Pancreas (tissue), 10 donors: ENCODE measurements around the gene SCRT2. TPM values are rescaled to one million over a fixed set of nuclear protein-coding genes. Genes with fewer than 3 reads are reported as not detected.

Experiments used
- ATAC-seq, 4 donors: fragments of 200-7000 bp; cut with Tn5 transposase; one replicate each; pipeline versions ENCODE4 v1.8.0 to v1.9.1; 2020; ENCODE audit warnings: mild to moderate bottlenecking in 4 of 4, moderate library complexity in 4 of 4
- DNase-seq, 6 donors: peaks; one replicate each; pipeline ENCODE4 v3.0.0-alpha.2; 2020
- FAIRE-seq: peaks from 2 replicates; lab custom pipeline; 2012; peaks lifted over from hg19 to GRCh38; lab: Jason Lieb, UNC
- H3K27ac ChIP-seq, 4 donors: fragments of 200-600 bp; sonication (generic); 1 replicate in 3 of 4; 2 replicates in 1 of 4; pipeline versions ENCODE4 v1.5.0 to v1.8.0; 2020
- H3K27me3 ChIP-seq, 4 donors: fragments of 200-600 bp; one replicate each; pipeline ENCODE4 v1.8.0; 2021
- H3K36me3 ChIP-seq, 3 donors: fragments of 200-600 bp; sonication (generic) in 1 of 3; one replicate each; pipeline versions ENCODE4 v1.5.0 to v1.8.0; 2020 to 2021
- H3K4me1 ChIP-seq, 3 donors: fragments of 200-600 bp; one replicate each; pipeline ENCODE4 v1.8.0; 2021
- H3K4me3 ChIP-seq, 4 donors: fragments of 200-600 bp; sonication (generic) in 2 of 4; one replicate each; pipeline versions ENCODE4 v1.5.0 to v1.8.0; 2020 to 2021
- H3K9me3 ChIP-seq, 4 donors: fragments of 200-600 bp; one replicate each; pipeline ENCODE4 v1.8.0; 2021
- CTCF ChIP-seq, 4 donors: fragments of 200-600 bp; sonication (generic) in 3 of 4; IDR thresholded peaks; one replicate each; pipeline versions ENCODE4 v1.5.0 to v1.8.0; 2021; ENCODE audit warnings: antibody characterized with exemption in 4 of 4
- WGBS, 2 donors: extraction: QIAGEN DNeasy Blood & Tissue Kit; methylation state at CpG; one replicate each; pipeline ENCODE4 v1.1.7; 2013; 5-methylcytosine and 5-hydroxymethylcytosine counted together
- intact Hi-C, 3 donors: fragments of 100-400 bp; cut with DNase I; formaldehyde crosslinking; loops; one replicate each; pipeline versions ENCODE4 v1.11.1 to v1.14.2; 2022
- polyA plus RNA-seq, 2 donors: library from polyadenylated mRNA; stranded (reverse); fragments of 200-250 nt; gene quantifications; one replicate each; pipeline ENCODE4 v1.2.3, GENCODE V29; 2013
- total RNA-seq, 6 donors: library from RNA; stranded (reverse); fragmentation: NEBNext Ultra II Directional in 4 of 6; extraction: Animal tissue kit (Norgen Biotek cat#: 25700) in 4 of 6; gene quantifications; one replicate each; pipeline versions ENCODE4 v1.2.1 to v1.2.4, GENCODE V29; 2021 to 2023
- donor health status: healthy with polysubstance abuse.
- donor health status: DM: no; HTN: no; CAD: no; lungs with moderate emphysema.
- donor health status: DM: no; HTN: no; CAD: no.
- donor health status: control.
- donor health status: control.
- donor health status: Bipolar disorder and iron deficiency.
- donor health status: DM: yes; HTN: yes; CAD: no.
- donor health status: DM: no; HTN: no; CAD: no.
- donor health status: DM: no; HTN: no; CAD: no.
- donor health status: DM: yes; HTN: yes; CAD: no.

The SCRT2 gene
- total and polyA plus RNA-seq, 8 donors: 0.04 to 0.63 (median 0.07) TPM; not detected in 2

DNA sequence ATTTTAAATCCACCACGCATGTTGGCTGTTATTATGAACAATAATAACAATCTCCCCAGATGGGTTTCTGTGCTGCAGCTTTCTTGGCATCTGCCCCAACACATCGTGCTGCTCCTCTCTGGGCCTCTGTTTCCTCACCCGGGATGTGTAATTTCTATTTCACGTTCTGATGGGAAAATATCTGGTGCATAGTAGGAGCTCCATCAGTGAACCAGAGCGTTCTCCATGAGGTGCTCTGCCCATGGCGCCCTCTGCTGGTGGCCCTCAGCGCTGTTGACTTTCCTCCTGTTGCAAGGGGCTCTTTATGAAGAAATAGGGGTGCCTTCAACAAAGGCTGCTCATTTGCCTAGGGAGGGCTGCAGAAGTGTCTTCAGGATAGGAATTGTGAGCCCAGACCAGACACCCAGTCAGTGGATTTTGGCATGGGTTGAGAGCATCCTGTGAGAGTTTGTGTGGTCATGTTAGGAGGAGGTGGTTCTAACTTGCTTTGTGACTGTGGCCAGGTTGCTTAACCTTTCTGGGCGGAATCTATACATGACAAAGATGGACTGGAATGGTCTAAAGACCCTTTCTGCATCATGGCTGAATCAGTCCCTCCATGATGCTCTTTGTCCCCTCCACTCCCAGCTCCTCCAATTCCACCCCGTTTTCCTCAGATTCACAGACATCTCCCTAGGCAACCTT lies 8.1 kb downstream of the SCRT2 start:
- Histone ChIP-seq H3K4me3 (no peak overlapping the region), H3K27ac (no peak overlapping the region), H3K9me3 (no peaks in the 10 kb centered on the region), H3K27me3 (peaks cover 0 to 24% (median 4%) of the 10 kb centered on the region in 4 donors), H3K36me3 (no peaks in the 10 kb centered on the region), H3K4me1 (no peaks in the 10 kb centered on the region)
- TF ChIP-seq CTCF (IDR thresholded peaks at IDR 0.05): peak; percentile 60 to 67 (median 62)
- ATAC-seq (peak in 3 of 4 donors; percentile 51 to 79 (median 54)), DNase-seq (peak in 1 of 6 donors; percentile 86), FAIRE-seq (no peak)
- WGBS, 2 donors: 23% methylated on average over 9 of the region's 9 CpGs
- intact Hi-C loops: no loop called here

DNA sequence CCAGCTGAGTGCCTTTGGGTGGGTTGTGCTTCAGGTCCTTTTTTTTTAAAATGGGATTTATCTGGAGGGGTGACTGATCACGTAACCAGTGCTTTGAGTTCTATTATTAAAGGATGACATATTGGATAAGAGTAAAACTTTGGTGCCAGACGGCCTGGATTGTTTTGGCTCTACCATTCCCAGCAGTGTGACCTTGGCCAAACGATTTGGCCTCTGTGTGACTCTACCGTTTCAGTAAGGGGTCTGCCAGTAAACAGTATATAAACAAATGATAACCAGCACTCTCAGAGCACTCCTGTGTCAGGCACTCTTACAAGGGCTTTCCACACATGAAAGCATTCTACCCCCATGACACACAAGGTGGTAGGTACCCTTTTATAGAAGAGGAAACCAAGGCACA lies 8.7 kb downstream of the SCRT2 start:
- WGBS, 2 donors: 16 to 23% methylated on average over 4 of the region's 4 CpGs
- no peak for FAIRE-seq
- intact Hi-C loops: no loop called here
- H3K36me3 ChIP-seq: no peaks in the 10 kb centered on the region
- TF ChIP-seq CTCF (IDR thresholded peaks at IDR 0.05): no peak
- no peaks in the 10 kb centered on the region for H3K9me3 ChIP-seq
- peaks cover 0 to 31% (median 6%) of the 10 kb centered on the region in 4 donors for H3K27me3 ChIP-seq
- no peak overlapping the region for H3K4me3 ChIP-seq
- DNase-seq: no peak
- no peaks in the 10 kb centered on the region for H3K4me1 ChIP-seq
- no peak for ATAC-seq
- no peak overlapping the region for H3K27ac ChIP-seq

DNA sequence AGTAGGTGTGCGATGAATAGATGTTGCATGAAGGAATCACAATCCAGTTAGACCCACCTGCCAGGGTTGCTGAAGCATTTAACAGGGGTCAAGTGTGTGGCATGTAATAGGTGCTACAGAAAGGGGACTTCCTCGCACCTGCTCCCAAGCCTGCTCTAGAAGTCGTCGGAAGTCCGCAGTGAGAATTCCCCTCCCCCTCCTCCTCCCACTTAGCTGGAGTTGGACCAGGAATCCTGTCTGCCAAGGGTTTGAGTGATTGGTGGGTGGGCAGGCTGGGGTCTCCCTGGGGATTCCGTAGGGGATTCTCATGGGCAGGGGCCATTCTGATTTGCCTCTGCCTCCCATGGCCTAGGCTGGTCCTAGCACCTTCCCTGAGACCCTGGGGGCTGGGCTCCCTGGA lies 10.3 kb downstream of the SCRT2 start:
- no peak overlapping the region for H3K27ac ChIP-seq
- no peak for TF ChIP-seq CTCF (IDR thresholded peaks at IDR 0.05)
- no peaks in the 10 kb centered on the region for H3K4me1 ChIP-seq
- H3K9me3 ChIP-seq: no peaks in the 10 kb centered on the region
- H3K4me3 ChIP-seq: no peak overlapping the region
- H3K27me3 ChIP-seq: peaks cover 0 to 38% (median 6%) of the 10 kb centered on the region in 4 donors
- WGBS, 2 donors: 23 to 26% methylated on average over 6 of the region's 6 CpGs
- H3K36me3 ChIP-seq: no peaks in the 10 kb centered on the region
- DNase-seq (no peak), FAIRE-seq (no peak), ATAC-seq (no peak)
- intact Hi-C loops: no loop called here

GRCh38 chr20:664576-664975 lies 11.0 kb downstream of the SCRT2 start:
- 24 to 41% methylated on average over 13 of the region's 13 CpGs for WGBS, 2 donors
- Histone ChIP-seq H3K27me3 (peaks cover 0 to 38% (median 6%) of the 10 kb centered on the region in 4 donors), H3K4me1 (no peaks in the 10 kb centered on the region), H3K9me3 (no peaks in the 10 kb centered on the region), H3K27ac (no peak overlapping the region), H3K4me3 (no peak overlapping the region), H3K36me3 (no peaks in the 10 kb centered on the region)
- TF ChIP-seq CTCF (IDR thresholded peaks at IDR 0.05): no peak
- no peak for DNase-seq
- FAIRE-seq: no peak
- intact Hi-C loops: no loop called here
- ATAC-seq: no peak

DNA sequence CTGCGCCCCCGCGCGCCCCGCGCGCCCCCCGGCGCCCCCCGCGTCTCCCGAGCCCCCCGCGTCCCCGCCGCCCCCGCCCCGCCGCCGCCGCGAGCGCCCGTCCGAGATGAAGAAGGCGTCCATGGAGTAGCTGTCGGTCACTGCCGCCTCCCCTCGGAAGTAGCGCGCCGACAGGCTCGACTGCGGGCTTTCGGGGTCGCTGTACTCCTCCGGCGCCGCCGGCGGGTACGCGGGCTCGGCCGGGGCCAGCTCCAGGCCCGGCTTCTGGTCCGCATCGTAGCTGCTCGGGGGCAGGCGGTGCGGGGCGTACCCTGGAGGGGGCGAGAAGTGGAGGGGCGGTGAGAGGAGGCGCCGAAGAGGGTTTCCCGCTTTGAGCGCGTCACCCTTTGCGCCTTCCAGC lies 11.5 kb downstream of the SCRT2 start:
- no peaks in the 10 kb centered on the region for H3K36me3 ChIP-seq
- H3K27ac ChIP-seq: no peak overlapping the region
- no peak for DNase-seq
- 7 to 9% methylated on average over 32 to 60 of the region's 60 CpGs for WGBS, 2 donors
- no peak overlapping the region for H3K4me3 ChIP-seq
- no peaks in the 10 kb centered on the region for H3K9me3 ChIP-seq
- FAIRE-seq: no peak
- peaks cover 0 to 38% (median 6%) of the 10 kb centered on the region in 4 donors for H3K27me3 ChIP-seq
- ATAC-seq: no peak
- intact Hi-C loops: no loop called here
- no peaks in the 10 kb centered on the region for H3K4me1 ChIP-seq
- TF ChIP-seq CTCF (IDR thresholded peaks at IDR 0.05): no peak
